Memory B cell (primary cell): Measurements from ENCODE around the gene PLCXD1.
A peak's percentile ranks its signal among the peaks of the same experiment; 100 is the strongest.

Experiments used
- ATAC-seq: fragments of 150-1000 bp; cut with Tn5 transposase; 2 replicates; pipeline ENCODE4 v1.10.0; 2021; ENCODE audit warnings: low read depth, mild to moderate bottlenecking, moderate library complexity
- DNase-seq, 2 donors: peaks; one replicate each; pipeline ENCODE4 v3.0.0; 2022; ENCODE audit warnings: low spot score in 2 of 2
- H3K27ac Mint-ChIP-seq: one replicate; pipeline ENCODE4 v1.8.0; 2022; ENCODE audit warnings: mild to moderate bottlenecking, moderate library complexity, mixed read lengths
- H3K27me3 Mint-ChIP-seq: one replicate; pipeline ENCODE4 v1.8.0; 2022; ENCODE audit warnings: mixed read lengths
- H3K36me3 Mint-ChIP-seq: one replicate; pipeline ENCODE4 v1.8.0; 2022; ENCODE audit warnings: mild to moderate bottlenecking, mixed read lengths
- H3K4me1 Mint-ChIP-seq: one replicate; pipeline ENCODE4 v1.8.0; 2022; ENCODE audit warnings: mixed read lengths
- H3K4me3 Mint-ChIP-seq: one replicate; pipeline ENCODE4 v1.8.0; 2022; ENCODE audit warnings: mild to moderate bottlenecking, moderate library complexity, mixed read lengths
- H3K9me3 Mint-ChIP-seq: one replicate; pipeline ENCODE4 v1.8.0; 2022; ENCODE audit warnings: mixed read lengths

PLCXD1 gene

DNA sequence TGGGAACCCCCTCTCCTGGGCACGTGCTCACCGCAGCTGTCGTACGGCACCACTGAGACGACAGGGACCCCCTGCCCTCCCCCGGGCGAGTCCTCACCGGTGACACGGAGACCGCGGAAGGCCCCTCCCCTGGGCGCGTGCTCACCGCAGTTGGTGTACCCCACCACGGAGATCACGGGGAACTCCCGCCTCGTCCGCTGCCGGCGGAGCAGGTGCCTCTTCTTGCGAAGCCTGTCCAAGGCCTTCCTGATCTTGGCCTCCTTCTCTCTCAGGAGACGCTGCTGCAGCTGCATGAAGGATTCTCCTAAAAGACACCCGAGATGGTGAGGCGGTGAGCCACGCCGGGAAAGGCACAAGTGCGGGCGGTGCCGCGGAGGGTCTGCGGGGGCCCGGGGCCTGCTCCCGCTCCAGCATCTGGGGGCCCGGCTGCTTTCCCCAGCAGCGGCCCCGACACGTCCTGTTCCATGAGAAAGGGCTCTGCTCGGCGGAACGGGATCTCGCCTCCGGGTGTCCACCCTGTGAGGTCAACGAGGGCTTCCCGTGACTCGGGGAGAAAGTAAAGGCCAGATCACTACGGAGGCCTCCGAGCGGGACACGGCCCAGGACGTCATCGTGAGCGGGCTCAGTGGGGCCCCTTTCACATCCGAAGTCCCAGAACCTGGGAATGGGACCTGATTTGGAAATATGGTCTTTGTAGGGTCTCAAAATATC, 31.6 kb downstream of the PLCXD1 start:
- Mint-ChIP-seq H3K9me3 (peaks cover under 1% of the 10 kb centered on the region), H3K4me3 (no peak overlapping the region), H3K27ac (no peak overlapping the region), H3K27me3 (no peaks in the 10 kb centered on the region), H3K4me1 (peaks cover 1% of the 10 kb centered on the region), H3K36me3 (peaks cover 29% of the 10 kb centered on the region)
- ATAC-seq (no peak), DNase-seq (no peak)

DNA sequence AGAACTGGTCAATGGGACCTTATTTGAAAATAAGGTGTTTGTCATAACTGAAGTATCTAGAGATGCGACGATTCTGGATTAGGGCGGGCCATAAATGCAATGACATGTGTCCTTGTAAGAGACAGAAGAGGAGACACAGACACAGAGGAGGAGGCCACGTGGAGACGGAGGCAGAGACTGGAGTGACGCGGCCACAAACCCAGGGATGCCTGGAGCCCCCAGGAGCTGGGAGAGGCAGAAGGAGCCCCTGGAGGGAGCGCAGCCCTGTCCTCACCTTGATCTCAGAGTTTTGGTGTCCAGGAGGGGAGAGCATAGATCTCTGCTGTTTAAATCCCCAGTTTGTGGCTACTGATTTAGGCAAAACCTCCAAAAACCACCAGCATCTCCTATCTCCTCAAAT, 32.4 kb downstream of the PLCXD1 start:
- H3K36me3 Mint-ChIP-seq: peaks cover 32% of the 10 kb centered on the region
- H3K27ac Mint-ChIP-seq: no peak overlapping the region
- ATAC-seq: no peak
- no peak overlapping the region for H3K4me3 Mint-ChIP-seq
- H3K4me1 Mint-ChIP-seq: peaks cover 4% of the 10 kb centered on the region
- H3K9me3 Mint-ChIP-seq: peaks cover 2% of the 10 kb centered on the region
- no peak for DNase-seq
- H3K27me3 Mint-ChIP-seq: no peaks in the 10 kb centered on the region

DNA sequence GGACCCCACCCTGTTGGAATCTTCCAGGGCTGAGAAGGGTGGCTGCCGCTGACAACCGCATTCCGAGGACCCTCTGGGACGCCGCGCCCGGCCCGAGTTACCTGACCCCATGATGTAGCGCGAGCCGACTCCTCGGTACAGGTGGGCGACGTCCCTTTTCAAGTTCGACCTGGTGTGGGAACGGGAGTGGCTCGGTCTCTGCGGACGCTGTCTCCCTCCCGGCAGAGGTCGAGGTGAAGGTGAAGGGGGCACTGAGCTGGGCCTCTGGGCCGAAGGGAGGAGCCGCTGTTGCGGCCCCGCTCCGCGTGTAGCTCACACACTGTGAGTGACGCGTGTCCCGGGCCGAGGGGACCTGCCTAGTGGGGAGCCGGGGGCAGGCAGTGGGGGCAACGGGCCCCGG, 32.9 kb downstream of the PLCXD1 start:
- Mint-ChIP-seq H3K27ac (no peak overlapping the region), H3K27me3 (no peaks in the 10 kb centered on the region), H3K9me3 (peaks cover 2% of the 10 kb centered on the region), H3K36me3 (peaks cover 32% of the 10 kb centered on the region), H3K4me3 (no peak overlapping the region), H3K4me1 (peaks cover 4% of the 10 kb centered on the region)
- ATAC-seq (no peak), DNase-seq (no peak)

DNA sequence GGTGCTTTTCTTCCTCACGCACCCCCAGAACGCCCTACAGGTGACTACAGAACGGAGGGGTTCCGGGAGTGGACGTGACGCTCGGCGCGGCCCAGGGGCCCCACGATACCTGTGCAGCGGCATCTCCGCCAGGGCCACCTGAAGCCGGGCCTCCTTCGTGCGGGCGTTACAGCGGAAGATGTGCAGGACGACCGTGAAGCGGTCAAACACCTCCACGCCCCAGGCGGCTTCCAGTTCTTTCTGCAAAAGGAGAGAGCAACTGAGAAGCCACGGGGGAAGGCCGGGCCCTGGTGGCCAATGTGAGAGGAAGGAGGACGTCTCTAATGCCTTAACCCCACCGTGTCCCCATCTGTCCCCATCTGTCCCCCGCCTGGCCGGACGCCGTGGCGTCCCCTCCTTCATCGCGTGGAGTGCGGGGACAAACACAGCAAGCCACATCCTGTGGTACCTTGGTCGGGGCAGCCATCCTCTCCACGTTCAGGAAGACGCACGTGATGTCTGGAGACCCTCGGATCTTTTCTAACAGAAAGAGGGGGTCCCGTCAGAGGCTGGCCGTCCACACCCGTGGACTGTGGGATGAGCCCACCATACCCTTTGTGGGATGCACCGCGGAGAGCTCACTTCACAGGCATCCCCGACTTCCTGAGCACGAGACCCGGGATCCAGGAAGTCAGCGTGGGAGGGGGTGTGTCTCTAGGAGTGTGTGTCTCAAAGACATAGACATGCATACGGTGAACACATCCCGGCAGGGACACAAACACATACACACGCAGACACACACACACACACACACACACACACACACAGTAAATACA, 33.8 kb downstream of the PLCXD1 start:
- no peak for DNase-seq
- no peak for ATAC-seq
- Mint-ChIP-seq H3K27me3 (no peaks in the 10 kb centered on the region), H3K27ac (no peak overlapping the region), H3K36me3 (peaks cover 26% of the 10 kb centered on the region), H3K9me3 (peaks cover 2% of the 10 kb centered on the region), H3K4me1 (peaks cover 5% of the 10 kb centered on the region), H3K4me3 (no peak overlapping the region)

DNA sequence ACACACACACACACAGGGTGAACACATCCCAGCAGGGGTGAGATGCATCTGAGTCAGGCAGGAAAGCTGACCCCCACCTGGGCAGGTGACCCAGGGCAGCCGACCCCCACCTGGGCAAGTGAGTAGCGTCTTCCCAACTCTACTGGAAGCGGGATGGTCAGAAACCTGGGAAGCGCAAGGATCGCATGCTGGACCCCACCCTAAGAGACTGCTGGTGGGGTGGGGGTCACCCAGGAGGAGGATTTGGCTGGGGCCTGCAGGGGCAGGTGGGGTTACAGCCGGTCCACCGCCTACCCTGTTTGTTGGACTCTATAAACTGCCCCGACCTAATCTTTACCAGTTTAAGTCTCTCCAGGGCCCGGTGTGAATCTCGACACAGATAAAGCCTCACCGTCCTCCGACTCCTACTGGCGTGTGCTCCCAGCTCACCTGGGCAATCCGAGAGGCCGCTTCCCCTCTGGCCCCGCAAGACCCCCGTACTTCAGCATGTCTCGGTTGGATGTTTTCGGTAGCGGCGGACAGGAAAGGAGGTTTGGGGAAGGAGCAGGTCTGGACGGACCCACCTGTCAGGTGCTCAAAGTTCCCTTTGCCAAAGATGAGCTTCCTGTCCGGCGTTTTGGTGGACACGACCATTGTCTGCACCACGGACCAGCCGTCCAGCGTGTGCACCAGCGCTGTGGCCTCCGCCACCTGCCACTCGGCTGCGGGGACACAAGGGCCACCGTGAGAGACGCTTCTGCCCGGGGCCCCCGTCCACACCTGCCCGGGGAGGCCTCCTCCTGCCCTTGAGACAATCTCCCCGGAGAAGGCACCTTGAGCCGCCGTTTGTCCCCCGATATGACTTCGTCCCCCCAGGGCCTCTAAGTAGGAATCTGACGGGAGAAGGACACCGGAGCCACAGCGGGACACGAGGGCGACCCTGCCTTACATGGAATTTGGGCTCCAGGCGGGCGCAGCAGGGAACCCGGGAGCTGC, 35.5 kb downstream of the PLCXD1 start:
- H3K27ac Mint-ChIP-seq: no peak overlapping the region
- H3K36me3 Mint-ChIP-seq: peaks cover 20% of the 10 kb centered on the region
- peaks cover 2% of the 10 kb centered on the region for H3K9me3 Mint-ChIP-seq

DNA sequence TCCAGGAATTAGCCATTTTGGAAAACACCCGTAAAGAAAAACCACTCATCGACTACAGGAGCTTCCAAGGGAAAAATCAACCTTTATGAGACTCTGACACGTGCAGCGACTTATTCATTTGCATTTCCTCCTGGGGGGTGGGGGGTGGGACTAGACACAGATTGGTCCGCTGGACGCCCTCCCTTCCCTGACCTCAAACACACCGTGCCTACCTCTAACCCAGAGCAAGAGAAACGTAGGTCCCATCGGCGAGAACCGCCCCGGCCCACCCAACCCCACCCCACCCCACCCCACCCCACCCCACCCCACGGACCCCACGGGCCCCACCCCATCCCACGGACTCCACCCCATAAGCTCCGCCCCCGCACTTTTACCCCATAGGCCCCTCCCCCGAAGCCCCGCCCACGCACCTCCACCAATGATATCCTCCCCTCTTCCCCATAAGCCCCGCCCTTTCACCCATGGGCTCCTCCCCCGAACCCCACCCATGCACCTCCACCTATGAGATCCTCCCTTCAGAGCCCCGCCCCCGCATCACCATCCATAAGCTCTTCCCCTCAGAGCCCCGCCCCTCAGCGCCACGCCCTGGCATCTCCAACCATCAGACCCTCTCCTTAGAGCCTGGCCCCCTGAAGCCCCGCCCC, 36.4 kb downstream of the PLCXD1 start:
- Mint-ChIP-seq H3K27ac (peak overlapping the region; percentile 83), H3K9me3 (peaks cover 2% of the 10 kb centered on the region), H3K27me3 (no peaks in the 10 kb centered on the region), H3K4me3 (peak overlapping the region; percentile 86), H3K36me3 (peaks cover 13% of the 10 kb centered on the region), H3K4me1 (peaks cover 14% of the 10 kb centered on the region)
- no peak for DNase-seq
- ATAC-seq: no peak

More for the DNA sequence above, 35.5 kb downstream of the PLCXD1 start:
- no peaks in the 10 kb centered on the region for H3K27me3 Mint-ChIP-seq
- DNase-seq (no peak), ATAC-seq (no peak)
- H3K4me1 Mint-ChIP-seq: peaks cover 12% of the 10 kb centered on the region
- peak overlapping the region; percentile 32 for H3K4me3 Mint-ChIP-seq

DNA sequence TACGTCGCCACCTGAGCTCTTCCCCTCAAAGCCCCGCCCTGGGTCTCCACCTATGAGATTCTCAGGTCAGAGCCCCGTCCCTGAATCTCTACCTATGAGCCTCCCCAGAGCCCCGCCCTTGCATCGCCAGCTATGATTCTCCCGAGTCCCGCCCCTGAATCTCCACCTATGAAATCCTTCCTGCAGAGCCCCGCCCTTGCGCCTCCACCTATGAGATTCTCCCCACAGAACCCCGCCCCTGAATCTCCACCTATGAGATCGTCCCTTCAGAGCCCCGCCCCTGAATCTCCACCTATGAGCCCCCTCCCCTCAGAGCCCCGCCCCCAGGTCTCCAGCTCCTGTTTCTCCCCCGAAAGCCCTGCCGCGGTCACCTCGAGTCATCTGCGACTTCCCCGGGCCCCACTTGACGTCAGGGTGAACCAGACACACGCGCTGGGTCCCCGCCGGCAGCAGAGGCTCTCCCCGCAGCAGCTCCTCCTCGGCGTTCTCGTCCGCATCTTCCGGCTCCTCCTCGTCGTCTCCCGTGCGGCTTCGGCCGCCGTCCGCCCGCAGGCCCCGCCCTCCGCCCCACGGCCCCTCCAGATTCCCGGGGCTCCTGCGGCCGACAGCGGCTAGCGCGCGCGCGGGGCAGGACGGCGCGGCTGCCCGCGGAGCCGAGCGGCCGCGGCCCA, 37.0 kb downstream of the PLCXD1 start:
- H3K36me3 Mint-ChIP-seq: peaks cover 10% of the 10 kb centered on the region
- peaks cover 18% of the 10 kb centered on the region for H3K4me1 Mint-ChIP-seq
- H3K27me3 Mint-ChIP-seq: no peaks in the 10 kb centered on the region
- H3K9me3 Mint-ChIP-seq: peaks cover 2% of the 10 kb centered on the region
- peak; percentile 61 for ATAC-seq
- peak overlapping the region; percentile 86 for H3K4me3 Mint-ChIP-seq
- peak overlapping the region; percentile 83 for H3K27ac Mint-ChIP-seq
- DNase-seq: peak; percentile 91 to 99

DNA sequence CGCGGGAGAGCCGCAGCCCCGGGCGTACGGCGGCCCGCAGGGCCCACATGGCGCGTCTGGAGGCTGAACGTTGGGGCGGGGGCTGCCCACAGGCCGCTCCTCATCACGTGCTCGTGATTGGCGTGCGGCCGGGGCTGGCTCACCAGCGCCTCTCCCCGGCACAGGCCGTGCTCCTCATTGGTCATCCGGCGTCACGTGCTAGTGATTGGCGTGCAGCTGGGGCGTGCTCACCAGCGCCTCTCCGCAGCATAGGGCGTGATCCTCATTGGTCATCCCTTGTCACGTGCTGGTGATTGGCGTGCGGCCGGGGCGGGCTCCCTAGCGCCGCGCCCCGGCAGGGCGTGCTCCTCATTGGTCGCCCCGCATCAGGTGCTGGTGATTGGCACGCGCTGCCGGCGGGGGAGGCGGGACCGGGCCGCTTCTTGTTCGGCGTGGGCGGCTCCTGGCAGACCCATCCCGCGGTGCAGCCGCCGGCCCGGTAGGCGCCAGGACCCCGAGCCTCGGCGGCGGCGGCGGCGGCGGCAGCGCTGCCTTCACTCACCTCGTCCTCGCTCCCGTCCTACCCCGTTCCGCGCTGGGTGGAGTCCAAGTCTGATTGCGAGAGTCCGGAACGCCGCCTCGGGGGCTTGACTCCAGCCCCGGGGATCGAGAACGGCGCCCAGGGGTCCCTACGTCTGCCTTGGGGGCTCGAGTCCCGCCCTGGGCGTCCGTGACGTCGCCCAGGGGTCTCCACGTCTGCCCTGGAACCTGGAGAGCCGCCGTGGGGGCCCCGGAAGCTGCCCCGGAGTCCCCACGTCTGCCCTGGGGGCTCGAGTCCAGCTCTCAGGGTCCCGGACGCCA, 37.8 kb downstream of the PLCXD1 start, which contains the start of gene GTPBP6:
Gene GTPBP6 (minus strand): TSS at position 58 of the 840 bp plus-strand sequence. CDS start 9 bp downstream, at position 49.
- H3K9me3 Mint-ChIP-seq: peaks cover 2% of the 10 kb centered on the region
- ATAC-seq (peak; percentile 67), DNase-seq (peak; percentile 93 to 97)
- peak within 1 kb of the TSS; percentile 92 for H3K4me3 Mint-ChIP-seq
- H3K27me3 Mint-ChIP-seq: peaks cover 5% of the 10 kb centered on the region
- H3K27ac Mint-ChIP-seq: peak within 1 kb of the TSS; percentile 83
- H3K36me3 Mint-ChIP-seq: peaks cover 6% of the 10 kb centered on the region
- H3K4me1 Mint-ChIP-seq: peaks cover 24% of the 10 kb centered on the region

DNA sequence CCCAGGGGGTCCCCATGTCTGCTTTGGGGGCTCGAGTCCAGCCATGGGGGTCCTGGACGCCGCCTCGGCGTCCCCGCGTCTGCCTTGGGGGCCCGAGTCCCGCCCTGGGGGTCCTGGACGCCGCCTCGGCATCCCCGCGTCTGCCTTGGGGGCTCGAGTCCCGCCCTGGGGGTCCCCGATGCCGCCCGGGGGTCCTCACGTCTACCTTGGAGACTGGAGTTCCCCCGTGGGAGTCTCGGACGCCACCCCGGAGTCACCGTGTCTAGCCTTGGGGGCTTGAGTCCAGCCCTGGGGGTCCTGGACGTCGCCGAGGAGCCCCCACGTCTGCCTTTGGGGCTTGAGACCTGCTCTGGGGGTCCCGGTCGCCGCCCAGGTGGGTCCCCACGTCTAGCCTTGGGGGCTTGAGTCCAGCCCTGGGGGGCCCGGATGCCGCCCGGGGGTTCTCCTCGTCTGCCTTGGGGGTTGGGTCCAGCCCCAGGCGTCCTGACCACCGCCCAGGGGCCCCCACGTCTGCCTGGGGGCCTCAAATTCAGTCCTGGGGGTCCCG, 38.5 kb downstream of the PLCXD1 start:
- Mint-ChIP-seq H3K27me3 (peaks cover 5% of the 10 kb centered on the region), H3K27ac (no peak overlapping the region), H3K4me3 (peak overlapping the region; percentile 79), H3K4me1 (peaks cover 24% of the 10 kb centered on the region), H3K36me3 (peaks cover 3% of the 10 kb centered on the region), H3K9me3 (peaks cover 2% of the 10 kb centered on the region)
- ATAC-seq (no peak), DNase-seq (peak in 1 of 2 donors; percentile 57)

DNA sequence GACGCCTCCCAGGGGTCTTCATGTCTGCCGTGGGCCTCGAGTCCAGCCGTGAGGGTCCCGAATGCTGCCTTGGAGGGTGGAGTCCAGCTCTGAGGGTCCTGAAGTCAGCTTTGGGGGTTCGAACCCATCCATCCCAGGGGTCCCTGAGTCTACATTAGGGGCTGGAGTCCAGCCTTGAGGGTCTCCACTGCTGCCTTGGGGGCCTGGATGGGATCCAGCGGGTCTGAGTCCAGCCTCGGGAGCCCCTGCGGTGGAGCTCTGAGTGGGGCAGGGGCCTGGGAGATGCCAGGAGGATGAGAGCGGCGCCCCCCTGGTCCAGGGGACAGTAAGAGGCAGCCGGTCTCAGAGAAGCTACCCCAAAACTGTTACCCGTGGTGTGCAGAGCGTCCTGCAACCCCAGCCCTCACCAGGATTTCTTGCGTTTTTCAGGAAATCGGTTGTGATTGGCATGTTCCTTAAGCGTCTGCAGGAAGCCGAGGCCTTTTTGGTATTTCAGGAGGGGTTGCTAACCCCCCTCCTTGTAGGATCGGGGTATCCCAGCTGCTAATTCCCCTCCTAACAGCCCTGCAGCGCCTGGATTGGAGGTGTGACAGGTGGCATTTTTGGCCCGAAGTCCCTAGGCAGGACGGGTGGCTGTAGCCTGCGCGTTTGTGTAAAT, 39.1 kb downstream of the PLCXD1 start:
- Mint-ChIP-seq H3K4me3 (peak overlapping the region; percentile 79), H3K27me3 (peaks cover 5% of the 10 kb centered on the region), H3K27ac (no peak overlapping the region), H3K9me3 (peaks cover 2% of the 10 kb centered on the region), H3K4me1 (peaks cover 24% of the 10 kb centered on the region), H3K36me3 (peaks cover 3% of the 10 kb centered on the region)
- no peak for DNase-seq
- ATAC-seq: no peak

DNA sequence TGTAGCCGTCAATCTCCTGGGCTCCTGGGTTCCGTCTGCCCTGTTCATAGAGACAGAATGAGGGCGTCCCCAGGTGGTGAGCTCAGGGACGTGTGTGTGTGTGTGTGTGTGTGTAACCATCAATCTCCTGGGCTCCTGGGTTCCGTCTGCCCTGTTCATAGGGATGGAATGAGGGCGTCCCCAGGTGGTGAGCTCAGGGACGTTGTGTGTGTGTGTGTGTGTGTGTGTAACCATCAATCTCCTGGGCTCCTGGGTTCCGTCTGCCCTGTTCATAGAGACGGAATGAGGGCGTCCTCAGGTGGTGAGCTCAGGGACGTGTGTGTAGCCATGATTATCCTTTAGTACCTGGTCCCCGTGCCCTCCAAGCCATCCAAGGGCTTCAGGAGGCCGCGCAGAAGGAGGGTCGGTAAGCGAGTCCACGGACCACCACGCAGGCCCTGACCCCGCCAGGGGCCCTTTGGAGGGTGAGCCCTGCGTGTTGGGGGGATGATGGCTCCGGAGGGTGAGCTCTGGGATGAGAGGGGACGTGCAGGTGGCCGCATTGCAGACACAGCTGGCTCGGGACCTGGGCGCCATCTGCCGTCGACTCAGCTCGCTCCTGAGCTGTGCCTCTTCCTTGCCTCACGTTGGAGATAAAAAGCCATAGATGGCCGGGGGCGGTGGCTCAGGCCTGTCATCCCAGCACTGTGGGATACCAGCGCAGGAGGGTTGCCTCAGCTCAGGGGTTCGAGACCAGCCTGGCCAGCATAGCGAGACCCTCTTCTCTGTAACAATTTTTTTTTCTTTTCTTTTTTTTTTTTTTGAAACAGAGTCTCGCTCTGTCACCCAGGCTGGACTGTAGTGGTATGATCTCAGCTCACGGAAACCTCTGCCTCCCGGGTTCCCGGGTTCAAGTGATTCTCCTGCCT, 42.8 kb downstream of the PLCXD1 start:
- Mint-ChIP-seq H3K36me3 (no peaks in the 10 kb centered on the region), H3K27ac (peak overlapping the region; percentile 87), H3K9me3 (no peaks in the 10 kb centered on the region), H3K4me1 (peaks cover 21% of the 10 kb centered on the region), H3K4me3 (peak overlapping the region; percentile 21), H3K27me3 (peaks cover 5% of the 10 kb centered on the region)
- no peak for DNase-seq
- ATAC-seq: peak; percentile 1
